ENCODE data around the gene GBX1. TPM values are rescaled to one million over a fixed set of nuclear protein-coding genes. Genes with fewer than 3 reads are reported as not detected.

Gene GBX1
- polyA plus RNA-seq, 1 donor (not counting 4 experiments of a cell fraction or from before 2014, with no cell fraction given), result not detected

GRCh38 chr7:151161757-151162156, 5.7 kb downstream of the GBX1 start:
- no peak for FAIRE-seq

GRCh38 chr7:151157645-151158329, 9.7 kb downstream of the GBX1 start:
- H2AFZ ChIP-seq (ENCODE audit: control insufficient read depth, low read length), result no peak overlapping the region
- H3K9me1 ChIP-seq (ENCODE audit: control insufficient read depth, extremely low read depth, insufficient read depth, low read length), result no peaks in the 10 kb centered on the region
- no peaks in the 10 kb centered on the region for H4K20me1 ChIP-seq (ENCODE audit: control insufficient read depth, extremely low read depth, insufficient read depth, low read length)
- H3K36me3 ChIP-seq (ENCODE audit: control insufficient read depth in 2 of 2, extremely low read depth in 1 of 2, insufficient read depth in 2 of 2, low read length in 2 of 2), result no peaks in the 10 kb centered on the region
- H3K79me2 ChIP-seq (ENCODE audit: control insufficient read depth, insufficient read depth, low read length), result no peaks in the 10 kb centered on the region
- no peak overlapping the region for H3K27ac ChIP-seq (ENCODE audit: control insufficient read depth, insufficient read depth, low read length)
- no peaks in the 10 kb centered on the region for H3K4me1 ChIP-seq (ENCODE audit: control insufficient read depth, extremely low read depth, insufficient read depth, low read length)
- H3K4me2 ChIP-seq (ENCODE audit: control insufficient read depth, extremely low read depth, insufficient read depth, low read depth, low read length), result no peak overlapping the region
- H3K27me3 ChIP-seq (ENCODE audit: control insufficient read depth, extremely low read depth, insufficient read depth, low read length), result peaks cover under 1% of the 10 kb centered on the region
- FAIRE-seq (no peak), DNase-seq (ENCODE audit: low read depth, low spot score) (no peak)
- no peaks in the 10 kb centered on the region for H3K9me3 ChIP-seq (ENCODE audit: control insufficient read depth, low read depth, low read length)
- TF ChIP-seq EZH2 (IDR thresholded peaks at IDR 0.05; ENCODE audit: low read length), result no peak
- no peak for TF ChIP-seq CTCF (optimal IDR thresholded peaks at IDR 0.05 in 1 of 3, IDR thresholded peaks at IDR 0.05 in 1 of 3, conservative IDR thresholded peaks at IDR 0.05 in 1 of 3; ENCODE audit: extremely low read depth in 1 of 3, insufficient read depth in 2 of 3, low read length in 3 of 3)
- no peak overlapping the region for H3K9ac ChIP-seq (ENCODE audit: control insufficient read depth, extremely low read depth, insufficient read depth, low read length)
- no peak overlapping the region for H3K4me3 ChIP-seq (ENCODE audit: control insufficient read depth in 2 of 3, extremely low read depth in 1 of 3, insufficient read depth in 2 of 3, low read depth in 1 of 3, low read length in 3 of 3)
- dilution Hi-C loops (cut with MboI; ENCODE audit: extremely low pct_ligation_motif_present, low sequenced_read_pairs), result no loop called here

More at GRCh38 chr7:151161757-151162156, 5.7 kb downstream of the GBX1 start:
- H3K9me1 ChIP-seq (ENCODE audit: control insufficient read depth, extremely low read depth, insufficient read depth, low read length), result no peaks in the 10 kb centered on the region
- no peak overlapping the region for H2AFZ ChIP-seq (ENCODE audit: control insufficient read depth, low read length)
- dilution Hi-C loops (cut with MboI; ENCODE audit: extremely low pct_ligation_motif_present, low sequenced_read_pairs), result no loop called here
- H3K4me3 ChIP-seq (ENCODE audit: control insufficient read depth in 2 of 3, extremely low read depth in 1 of 3, insufficient read depth in 2 of 3, low read depth in 1 of 3, low read length in 3 of 3), result no peak overlapping the region
- H3K9me3 ChIP-seq (ENCODE audit: control insufficient read depth, low read depth, low read length), result no peaks in the 10 kb centered on the region
- DNase-seq (ENCODE audit: low read depth, low spot score), result no peak
- no peaks in the 10 kb centered on the region for H4K20me1 ChIP-seq (ENCODE audit: control insufficient read depth, extremely low read depth, insufficient read depth, low read length)
- no peaks in the 10 kb centered on the region for H3K36me3 ChIP-seq (ENCODE audit: control insufficient read depth in 2 of 2, extremely low read depth in 1 of 2, insufficient read depth in 2 of 2, low read length in 2 of 2)
- TF ChIP-seq EZH2 (IDR thresholded peaks at IDR 0.05; ENCODE audit: low read length) (no peak), CTCF (optimal IDR thresholded peaks at IDR 0.05 in 1 of 3, IDR thresholded peaks at IDR 0.05 in 1 of 3, conservative IDR thresholded peaks at IDR 0.05 in 1 of 3; ENCODE audit: extremely low read depth in 1 of 3, insufficient read depth in 2 of 3, low read length in 3 of 3) (no peak)
- H3K27me3 ChIP-seq (ENCODE audit: control insufficient read depth, extremely low read depth, insufficient read depth, low read length), result peaks cover 29% of the 10 kb centered on the region
- no peaks in the 10 kb centered on the region for H3K79me2 ChIP-seq (ENCODE audit: control insufficient read depth, insufficient read depth, low read length)
- no peaks in the 10 kb centered on the region for H3K4me1 ChIP-seq (ENCODE audit: control insufficient read depth, extremely low read depth, insufficient read depth, low read length)
- H3K9ac ChIP-seq (ENCODE audit: control insufficient read depth, extremely low read depth, insufficient read depth, low read length), result no peak overlapping the region
- H3K4me2 ChIP-seq (ENCODE audit: control insufficient read depth, extremely low read depth, insufficient read depth, low read depth, low read length), result no peak overlapping the region
- H3K27ac ChIP-seq (ENCODE audit: control insufficient read depth, insufficient read depth, low read length), result no peak overlapping the region
